Parathyroid adenoma (tissue), 2 donors: ENCODE data around the gene CALD1.

Source experiments
- H2AFZ ChIP-seq: fragments of 300-600 bp; sonication (generic); one replicate; pipeline ENCODE4 v1.7.0; 2017; ENCODE audit warnings: antibody characterized with exemption, mild to moderate bottlenecking
- H3K27ac ChIP-seq: fragments of 300-600 bp; sonication (generic); one replicate; pipeline ENCODE4 v1.7.0; 2017
- H3K27me3 ChIP-seq: fragments of 300-600 bp; sonication (generic); one replicate; pipeline ENCODE4 v1.7.0; 2017; ENCODE audit warnings: low read length; ENCODE audit not compliant: control insufficient read depth, insufficient read depth
- H3K36me3 ChIP-seq: fragments of 300-600 bp; sonication (generic); one replicate; pipeline ENCODE4 v1.7.0; 2017; ENCODE audit warnings: low read length; ENCODE audit not compliant: control insufficient read depth, insufficient read depth
- H3K4me1 ChIP-seq: fragments of 300-600 bp; sonication (generic); one replicate; pipeline ENCODE4 v1.7.0; 2017; ENCODE audit warnings: control low read depth
- H3K4me2 ChIP-seq: fragments of 300-600 bp; sonication (generic); one replicate; pipeline ENCODE4 v1.7.0; 2017; ENCODE audit warnings: low read length
- H3K4me3 ChIP-seq: fragments of 300-600 bp; sonication (generic); one replicate; pipeline ENCODE4 v1.7.0; 2017; ENCODE audit warnings: low read depth, low read length
- H3K79me2 ChIP-seq: fragments of 300-600 bp; sonication (generic); one replicate; pipeline ENCODE4 v1.7.0; 2017; ENCODE audit warnings: control low read depth
- H3K9ac ChIP-seq: fragments of 300-600 bp; sonication (generic); one replicate; pipeline ENCODE4 v1.7.0; 2017; ENCODE audit warnings: mild to moderate bottlenecking
- H3K9me3 ChIP-seq: fragments of 300-600 bp; sonication (generic); one replicate; pipeline ENCODE4 v1.7.0; 2017; ENCODE audit warnings: low read length; ENCODE audit not compliant: control insufficient read depth
- TF ChIP-seq, protein P1 (sequence below): fragments of 300-600 bp; sonication (generic); IDR thresholded peaks from one replicate; pipeline ENCODE4 v1.7.0; 2017; ENCODE audit warnings: antibody characterized with exemption, mild to moderate bottlenecking
- donor health status: primary hyperparathyroidism.

The CALD1 gene

DNA sequence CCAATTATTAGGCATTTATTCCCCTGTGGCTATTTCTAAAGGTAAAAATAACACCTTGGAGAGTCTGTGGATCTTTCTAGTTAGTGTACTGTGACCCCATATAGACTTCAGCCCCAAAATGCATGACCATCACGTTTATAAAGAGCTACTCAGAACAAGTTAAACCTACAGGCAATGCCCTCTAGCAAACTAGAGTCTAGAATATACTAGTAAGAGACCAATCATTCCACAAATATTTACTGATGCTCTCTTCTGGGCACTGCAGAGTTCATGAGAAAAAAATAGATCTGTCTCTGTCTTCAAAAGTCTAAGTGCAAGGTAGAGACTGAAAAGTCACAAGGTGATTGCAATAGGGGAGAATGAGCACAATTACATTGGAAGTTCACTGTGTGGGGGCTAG, 20.5 kb upstream of the CALD1 start:
- H3K36me3 ChIP-seq: no peaks in the 10 kb centered on the region
- no peak overlapping the region for H3K4me3 ChIP-seq
- no peak overlapping the region for H3K27ac ChIP-seq
- no peaks in the 10 kb centered on the region for H3K9me3 ChIP-seq
- H3K4me2 ChIP-seq: no peak overlapping the region
- H3K27me3 ChIP-seq: no peaks in the 10 kb centered on the region
- TF ChIP-seq, protein P1, sequence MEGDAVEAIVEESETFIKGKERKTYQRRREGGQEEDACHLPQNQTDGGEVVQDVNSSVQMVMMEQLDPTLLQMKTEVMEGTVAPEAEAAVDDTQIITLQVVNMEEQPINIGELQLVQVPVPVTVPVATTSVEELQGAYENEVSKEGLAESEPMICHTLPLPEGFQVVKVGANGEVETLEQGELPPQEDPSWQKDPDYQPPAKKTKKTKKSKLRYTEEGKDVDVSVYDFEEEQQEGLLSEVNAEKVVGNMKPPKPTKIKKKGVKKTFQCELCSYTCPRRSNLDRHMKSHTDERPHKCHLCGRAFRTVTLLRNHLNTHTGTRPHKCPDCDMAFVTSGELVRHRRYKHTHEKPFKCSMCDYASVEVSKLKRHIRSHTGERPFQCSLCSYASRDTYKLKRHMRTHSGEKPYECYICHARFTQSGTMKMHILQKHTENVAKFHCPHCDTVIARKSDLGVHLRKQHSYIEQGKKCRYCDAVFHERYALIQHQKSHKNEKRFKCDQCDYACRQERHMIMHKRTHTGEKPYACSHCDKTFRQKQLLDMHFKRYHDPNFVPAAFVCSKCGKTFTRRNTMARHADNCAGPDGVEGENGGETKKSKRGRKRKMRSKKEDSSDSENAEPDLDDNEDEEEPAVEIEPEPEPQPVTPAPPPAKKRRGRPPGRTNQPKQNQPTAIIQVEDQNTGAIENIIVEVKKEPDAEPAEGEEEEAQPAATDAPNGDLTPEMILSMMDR: no peak
- no peaks in the 10 kb centered on the region for H3K4me1 ChIP-seq
- H3K9ac ChIP-seq: no peak overlapping the region
- H2AFZ ChIP-seq: no peak overlapping the region
- no peaks in the 10 kb centered on the region for H3K79me2 ChIP-seq

DNA sequence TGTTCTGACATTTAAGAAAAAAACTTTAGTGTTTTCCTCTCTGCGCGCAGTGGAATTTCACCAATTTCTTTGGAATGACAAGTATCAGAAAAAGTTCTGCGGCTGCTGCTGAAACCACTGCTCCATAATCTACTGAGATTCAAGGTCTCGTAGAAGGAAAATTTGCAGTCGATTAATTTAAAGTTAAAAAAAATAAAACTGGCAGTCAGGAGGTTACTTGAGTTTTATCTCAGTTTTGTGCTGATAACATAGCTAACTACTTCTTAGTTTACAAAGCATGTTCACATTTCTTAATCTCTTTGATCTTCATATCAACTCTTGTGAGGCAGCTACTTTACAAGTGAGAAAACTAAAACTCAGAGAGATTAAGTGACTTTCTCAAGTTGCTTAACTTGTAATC, 18.2 kb upstream of the CALD1 start:
- H2AFZ ChIP-seq: no peak overlapping the region
- H3K9me3 ChIP-seq: no peaks in the 10 kb centered on the region
- H3K27me3 ChIP-seq: no peaks in the 10 kb centered on the region
- no peak overlapping the region for H3K4me2 ChIP-seq
- no peak overlapping the region for H3K27ac ChIP-seq
- H3K9ac ChIP-seq: no peak overlapping the region
- H3K4me3 ChIP-seq: no peak overlapping the region
- no peaks in the 10 kb centered on the region for H3K36me3 ChIP-seq
- TF ChIP-seq, protein P1: no peak
- no peaks in the 10 kb centered on the region for H3K79me2 ChIP-seq
- no peaks in the 10 kb centered on the region for H3K4me1 ChIP-seq

DNA sequence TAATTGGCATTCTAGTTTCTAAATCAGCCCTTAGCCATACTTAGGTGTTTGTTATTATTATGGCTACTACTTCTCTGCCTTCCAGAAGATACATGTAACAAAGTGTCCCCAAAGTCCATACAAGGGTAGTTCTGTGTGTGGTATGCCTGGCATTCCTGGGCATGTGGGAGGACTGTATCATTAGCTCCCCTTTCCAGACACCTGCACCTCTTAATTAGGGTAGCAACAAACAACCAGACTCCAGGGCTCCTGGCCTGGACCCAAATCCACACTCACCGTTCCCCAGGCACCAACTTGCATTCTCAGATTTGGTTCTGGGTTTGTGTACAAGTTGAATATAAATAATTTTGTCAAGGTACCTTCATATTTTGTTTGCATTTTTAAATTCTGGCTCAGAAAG, 15.5 kb upstream of the CALD1 start:
- Histone ChIP-seq H3K36me3 (no peaks in the 10 kb centered on the region), H3K27ac (no peak overlapping the region), H3K4me1 (no peaks in the 10 kb centered on the region), H3K4me3 (no peak overlapping the region), H3K4me2 (no peak overlapping the region), H3K79me2 (no peaks in the 10 kb centered on the region), H3K27me3 (no peaks in the 10 kb centered on the region), H3K9ac (no peak overlapping the region), H3K9me3 (no peaks in the 10 kb centered on the region), H2AFZ (no peak overlapping the region)
- TF ChIP-seq, protein P1: no peak

DNA sequence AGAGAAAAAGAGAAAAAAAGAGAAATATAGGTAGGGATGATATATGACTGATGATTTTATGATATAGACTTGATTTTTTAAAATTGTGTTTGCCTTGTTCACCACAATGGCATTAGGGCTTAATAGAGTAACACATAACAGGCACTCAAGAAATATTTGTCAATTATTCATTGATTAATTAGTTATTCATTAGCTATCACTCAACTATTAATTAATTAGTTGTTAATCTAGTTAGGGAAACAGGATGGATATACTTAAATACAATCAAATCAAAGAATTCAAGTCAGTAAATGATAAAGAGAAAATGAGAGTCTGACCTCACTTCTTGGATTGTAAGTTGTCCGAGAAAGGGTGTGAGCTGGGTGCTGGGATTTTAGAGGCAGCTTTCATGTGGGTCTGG, 15.1 kb upstream of the CALD1 start:
- Histone ChIP-seq H3K27ac (no peak overlapping the region), H3K9me3 (no peaks in the 10 kb centered on the region)

More for the DNA sequence above, 15.1 kb upstream of the CALD1 start:
- Histone ChIP-seq H3K4me2 (no peak overlapping the region), H3K4me3 (no peak overlapping the region), H3K36me3 (no peaks in the 10 kb centered on the region), H3K79me2 (no peaks in the 10 kb centered on the region), H2AFZ (no peak overlapping the region), H3K27me3 (no peaks in the 10 kb centered on the region), H3K4me1 (no peaks in the 10 kb centered on the region), H3K9ac (no peak overlapping the region)
- TF ChIP-seq, protein P1: no peak
